Neural crest cell (in vitro differentiated cells): ENCODE data around the gene NR1D1. TPM values are rescaled to one million over a fixed set of nuclear protein-coding genes. Genes with fewer than 3 reads are reported as not detected.

Experiments used
- DNase-seq: peaks from one replicate; pipeline ENCODE4 v3.0.0; 2021; ENCODE audit warnings: low read depth, mixed read lengths, low spot score
- H3K27ac Mint-ChIP-seq: one replicate; pipeline ENCODE4 v1.8.0; 2021; ENCODE audit warnings: mild to moderate bottlenecking, mixed read lengths; ENCODE audit not compliant: unreplicated experiment
- H3K27me3 Mint-ChIP-seq: 2 replicates; pipeline ENCODE4 v1.8.0; 2021; ENCODE audit warnings: low read depth, mild to moderate bottlenecking, mixed read lengths
- H3K36me3 Mint-ChIP-seq: 2 replicates; pipeline ENCODE4 v1.8.0; 2021; ENCODE audit warnings: low read depth, mild to moderate bottlenecking, mixed read lengths
- H3K4me1 Mint-ChIP-seq: 2 replicates; pipeline ENCODE4 v1.8.0; 2021; ENCODE audit warnings: mixed read lengths
- H3K4me3 Mint-ChIP-seq: one replicate; pipeline ENCODE4 v1.8.0; 2021; ENCODE audit warnings: mild to moderate bottlenecking, mixed read lengths
- H3K9me3 Mint-ChIP-seq: 2 replicates; pipeline ENCODE4 v1.8.0; 2021; ENCODE audit warnings: mixed read lengths
- total RNA-seq: library from RNA; stranded (reverse); gene quantifications from 2 replicates; pipeline ENCODE4 v1.2.1, GENCODE V29; 2021
- TF ChIP-seq, protein P1 (sequence below): fragments of 200-600 bp; sonication (generic); conservative IDR thresholded peaks from 2 replicates; pipeline ENCODE4 v1.5.0; 2021; ENCODE audit warnings: antibody characterized with exemption, mild to moderate bottlenecking

The NR1D1 gene
- total RNA-seq, 1 donor from 2014 or later = 2.8 TPM

DNA sequence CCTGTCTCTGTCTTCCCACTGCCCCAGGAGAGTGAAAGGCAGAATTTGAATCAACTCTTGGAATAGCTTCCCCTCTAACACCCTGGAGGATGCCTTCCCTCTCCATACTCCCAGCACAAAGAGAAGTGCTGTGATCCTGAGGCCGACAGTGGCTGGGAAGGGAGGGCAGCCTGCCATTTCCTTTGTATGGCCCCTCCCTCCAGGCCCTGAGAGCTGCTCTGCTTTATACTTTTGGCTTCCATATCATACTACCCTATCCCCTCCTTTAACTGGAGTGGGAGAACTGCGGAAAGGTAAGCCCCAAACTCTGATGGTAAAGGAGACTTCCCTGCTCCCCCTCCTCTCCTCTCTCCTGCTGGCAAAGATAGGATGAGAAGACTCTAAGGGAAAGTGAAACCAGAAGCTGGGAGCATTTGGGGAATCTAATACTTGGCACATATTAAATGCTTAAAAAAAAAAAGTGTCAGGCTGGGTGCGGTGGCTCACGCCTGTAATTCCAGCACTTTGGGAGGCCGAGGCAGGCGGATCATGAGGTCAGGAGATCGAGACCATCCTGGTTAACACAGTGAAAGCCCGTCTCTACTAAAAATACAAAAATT lies 42.1 kb downstream of the NR1D1 start:
- H3K27me3 Mint-ChIP-seq = peaks cover 39% of the 10 kb centered on the region
- H3K4me1 Mint-ChIP-seq = peaks cover 19% of the 10 kb centered on the region
- H3K9me3 Mint-ChIP-seq = no peaks in the 10 kb centered on the region
- peak overlapping the region; percentile 76 for H3K4me3 Mint-ChIP-seq
- no peak overlapping the region for H3K27ac Mint-ChIP-seq
- TF ChIP-seq, protein P1, sequence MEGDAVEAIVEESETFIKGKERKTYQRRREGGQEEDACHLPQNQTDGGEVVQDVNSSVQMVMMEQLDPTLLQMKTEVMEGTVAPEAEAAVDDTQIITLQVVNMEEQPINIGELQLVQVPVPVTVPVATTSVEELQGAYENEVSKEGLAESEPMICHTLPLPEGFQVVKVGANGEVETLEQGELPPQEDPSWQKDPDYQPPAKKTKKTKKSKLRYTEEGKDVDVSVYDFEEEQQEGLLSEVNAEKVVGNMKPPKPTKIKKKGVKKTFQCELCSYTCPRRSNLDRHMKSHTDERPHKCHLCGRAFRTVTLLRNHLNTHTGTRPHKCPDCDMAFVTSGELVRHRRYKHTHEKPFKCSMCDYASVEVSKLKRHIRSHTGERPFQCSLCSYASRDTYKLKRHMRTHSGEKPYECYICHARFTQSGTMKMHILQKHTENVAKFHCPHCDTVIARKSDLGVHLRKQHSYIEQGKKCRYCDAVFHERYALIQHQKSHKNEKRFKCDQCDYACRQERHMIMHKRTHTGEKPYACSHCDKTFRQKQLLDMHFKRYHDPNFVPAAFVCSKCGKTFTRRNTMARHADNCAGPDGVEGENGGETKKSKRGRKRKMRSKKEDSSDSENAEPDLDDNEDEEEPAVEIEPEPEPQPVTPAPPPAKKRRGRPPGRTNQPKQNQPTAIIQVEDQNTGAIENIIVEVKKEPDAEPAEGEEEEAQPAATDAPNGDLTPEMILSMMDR = no peak
- no peak for DNase-seq
- no peaks in the 10 kb centered on the region for H3K36me3 Mint-ChIP-seq

DNA sequence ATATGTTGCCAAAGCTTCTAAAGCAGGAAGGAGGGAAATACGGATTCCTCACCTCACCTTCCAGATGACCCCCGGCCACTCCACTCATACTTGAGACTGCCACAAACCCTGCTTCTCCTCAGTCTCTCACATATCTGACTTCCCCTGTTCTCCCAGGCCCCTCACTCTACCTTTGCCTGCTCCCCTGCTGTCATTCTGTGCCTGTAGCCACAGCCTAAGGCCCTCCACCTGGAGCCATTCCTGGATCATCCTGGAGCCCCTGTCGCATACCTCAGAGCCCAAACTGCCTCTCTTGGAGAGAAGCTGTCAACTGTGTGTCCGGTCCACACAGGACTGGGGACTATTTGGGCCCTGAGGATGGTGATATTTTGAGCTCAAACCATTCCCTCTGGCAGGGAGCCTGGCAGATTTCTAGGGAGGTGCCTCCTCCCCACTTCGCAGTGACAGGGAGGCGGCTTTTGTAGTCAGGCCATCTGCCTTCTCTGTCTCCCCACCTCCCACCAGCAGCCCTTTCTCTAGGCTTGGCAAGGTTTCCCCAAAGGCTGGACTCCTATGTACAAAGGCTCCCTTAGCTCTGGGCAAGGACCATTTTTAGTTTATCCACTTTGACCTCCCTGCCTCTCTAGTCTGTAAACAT lies 43.9 kb downstream of the NR1D1 start:
- H3K9me3 Mint-ChIP-seq = no peaks in the 10 kb centered on the region
- peak overlapping the region; percentile 76 for H3K4me3 Mint-ChIP-seq
- no peak for DNase-seq
- H3K4me1 Mint-ChIP-seq = peaks cover 14% of the 10 kb centered on the region
- TF ChIP-seq, protein P1 = no peak
- H3K27ac Mint-ChIP-seq = no peak overlapping the region
- H3K36me3 Mint-ChIP-seq = no peaks in the 10 kb centered on the region
- H3K27me3 Mint-ChIP-seq = peaks cover 30% of the 10 kb centered on the region

Other genes starting within 250 kb of the NR1D1 start
- gene IKZF3, start 236.3 kb downstream of the NR1D1 start, total RNA-seq = not detected in 2 replicates
- not detected in 2 replicates for gene ZPBP2, start 232.4 kb downstream of the NR1D1 start, total RNA-seq
- gene GSDMB, start 182.0 kb downstream of the NR1D1 start, total RNA-seq = 7.9 and 8.8 TPM in 2 replicates
- 42.2 and 47.8 TPM in 2 replicates for gene ORMDL3, start 173.0 kb downstream of the NR1D1 start, total RNA-seq
- not detected in 2 replicates for gene LRRC3C, start 172.9 kb downstream of the NR1D1 start, total RNA-seq
- not detected in 2 replicates for gene GSDMA, start 137.6 kb downstream of the NR1D1 start, total RNA-seq
- 157 and 158 TPM in 2 replicates for gene PSMD3, start 119.8 kb downstream of the NR1D1 start, total RNA-seq
- gene CSF3, start 85.1 kb downstream of the NR1D1 start, total RNA-seq = not detected in 2 replicates
- gene MED24, start 46.2 kb downstream of the NR1D1 start, total RNA-seq = 147 and 154 TPM in 2 replicates
- 15.0 and 15.3 TPM in 2 replicates for gene THRA, start 37.6 kb downstream of the NR1D1 start, total RNA-seq
- 147 and 153 TPM in 2 replicates for gene MSL1, start 21.4 kb upstream of the NR1D1 start, total RNA-seq
- gene CASC3, start 39.9 kb upstream of the NR1D1 start, total RNA-seq = 130 and 138 TPM in 2 replicates
- 23.3 and 24.1 TPM in 2 replicates for gene RAPGEFL1, start 76.9 kb upstream of the NR1D1 start, total RNA-seq
- gene WIPF2, start 118.7 kb upstream of the NR1D1 start, total RNA-seq = 28.7 and 30.2 TPM in 2 replicates
- gene CDC6, start 187.3 kb upstream of the NR1D1 start, total RNA-seq = 94.5 and 104 TPM in 2 replicates
- gene RARA, start 208.6 kb upstream of the NR1D1 start, total RNA-seq = 22.3 and 25.9 TPM in 2 replicates